Colonic mucosa (tissue), 4 donors: ENCODE measurements around the gene VPS4A. TPM values are rescaled to one million over a fixed set of nuclear protein-coding genes. Genes with fewer than 3 reads are reported as not detected.

Experiments used
- DNase-seq: peaks from one replicate; pipeline ENCODE4 v3.0.0-alpha.2; 2020
- H3K27ac ChIP-seq: fragments of 200-600 bp; one replicate; pipeline ENCODE4 v1.8.0; 2021
- H3K27me3 ChIP-seq: fragments of 200-600 bp; one replicate; pipeline ENCODE4 v1.8.0; 2021
- H3K36me3 ChIP-seq: fragments of 200-600 bp; one replicate; pipeline ENCODE4 v1.8.0; 2021
- H3K4me1 ChIP-seq: fragments of 200-600 bp; one replicate; pipeline ENCODE4 v1.8.0; 2021; ENCODE audit warnings: mild to moderate bottlenecking
- H3K4me3 ChIP-seq: fragments of 200-600 bp; one replicate; pipeline ENCODE4 v1.8.0; 2021
- H3K9ac ChIP-seq, 2 donors: one replicate each; pipeline ENCODE4 v1.7.0; 2013; ENCODE audit warnings: control low read depth in 2 of 2, low read depth in 2 of 2, low read length in 2 of 2
- H3K9me3 ChIP-seq: fragments of 200-600 bp; one replicate; pipeline ENCODE4 v1.8.0; 2021
- intact Hi-C: fragments of 100-400 bp; cut with DNase I; formaldehyde crosslinking; loops from one replicate; pipeline ENCODE4 v1.14.1; 2022
- total RNA-seq, 2 donors: library from RNA; stranded (reverse); fragmentation: NEBNext Ultra II Directional in 1 of 2; extraction: Animal tissue kit (Norgen Biotek cat#: 25700) in 1 of 2; gene quantifications; one replicate each; pipeline ENCODE4 v1.2.1, GENCODE V29; 2021
- TF ChIP-seq, protein P1 (sequence below): fragments of 200-600 bp; IDR thresholded peaks from one replicate; pipeline ENCODE4 v1.8.0; 2022; ENCODE audit warnings: antibody characterized with exemption, mild to moderate bottlenecking
- donor health status: healthy.
- donor health status: DM: no; HTN: no; CAD: no.
- donor health status: DM: no; HTN: no; CAD: no.

The VPS4A gene
- total RNA-seq, 2 donors from 2014 or later, result 32.0 to 33.6 TPM

GRCh38 chr16:69373019-69373418 lies 61.9 kb downstream of the VPS4A start:
- no peak overlapping the region for H3K9ac ChIP-seq
- peak overlapping the region; percentile 69 for H3K27ac ChIP-seq
- H3K9me3 ChIP-seq, result no peaks in the 10 kb centered on the region
- no peaks in the 10 kb centered on the region for H3K4me1 ChIP-seq
- intact Hi-C loops, result loop anchor here (10.0 kb wide), 1 partner anchor 58 kb away; the partner anchor contains the start of gene VPS4A
- H3K4me3 ChIP-seq, result no peak overlapping the region
- TF ChIP-seq, protein P1, sequence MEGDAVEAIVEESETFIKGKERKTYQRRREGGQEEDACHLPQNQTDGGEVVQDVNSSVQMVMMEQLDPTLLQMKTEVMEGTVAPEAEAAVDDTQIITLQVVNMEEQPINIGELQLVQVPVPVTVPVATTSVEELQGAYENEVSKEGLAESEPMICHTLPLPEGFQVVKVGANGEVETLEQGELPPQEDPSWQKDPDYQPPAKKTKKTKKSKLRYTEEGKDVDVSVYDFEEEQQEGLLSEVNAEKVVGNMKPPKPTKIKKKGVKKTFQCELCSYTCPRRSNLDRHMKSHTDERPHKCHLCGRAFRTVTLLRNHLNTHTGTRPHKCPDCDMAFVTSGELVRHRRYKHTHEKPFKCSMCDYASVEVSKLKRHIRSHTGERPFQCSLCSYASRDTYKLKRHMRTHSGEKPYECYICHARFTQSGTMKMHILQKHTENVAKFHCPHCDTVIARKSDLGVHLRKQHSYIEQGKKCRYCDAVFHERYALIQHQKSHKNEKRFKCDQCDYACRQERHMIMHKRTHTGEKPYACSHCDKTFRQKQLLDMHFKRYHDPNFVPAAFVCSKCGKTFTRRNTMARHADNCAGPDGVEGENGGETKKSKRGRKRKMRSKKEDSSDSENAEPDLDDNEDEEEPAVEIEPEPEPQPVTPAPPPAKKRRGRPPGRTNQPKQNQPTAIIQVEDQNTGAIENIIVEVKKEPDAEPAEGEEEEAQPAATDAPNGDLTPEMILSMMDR, result no peak
- H3K36me3 ChIP-seq, result peaks cover 5% of the 10 kb centered on the region
- H3K27me3 ChIP-seq, result no peaks in the 10 kb centered on the region
- peak; percentile 60 for DNase-seq

Other genes starting within 250 kb of the VPS4A start
- 10 to 100 TPM in 1 of 2 donors, 1 to 10 TPM in 1; 5.1 to 19.9 TPM for gene HAS3, start 205.7 kb upstream of the VPS4A start, total RNA-seq
- gene CHTF8, start 178.8 kb upstream of the VPS4A start, total RNA-seq, result 100 to 1,000 TPM in 1 of 2 donors, 10 to 100 TPM in 1; 82.9 to 143 TPM
- 10 to 100 TPM; 19.2 to 32.9 TPM for gene UTP4, start 178.7 kb upstream of the VPS4A start, total RNA-seq
- gene SNTB2, start 124.2 kb upstream of the VPS4A start, total RNA-seq, result 10 to 100 TPM; 34.5 to 34.8 TPM
- 10 to 100 TPM; 13.2 to 35.1 TPM for gene PDF, start 19.2 kb downstream of the VPS4A start, total RNA-seq
- gene COG8, start 28.2 kb downstream of the VPS4A start, total RNA-seq, result 10 to 100 TPM; 28.4 to 44.5 TPM
- 10 to 100 TPM; 22.0 to 23.7 TPM for gene NIP7, start 28.4 kb downstream of the VPS4A start, total RNA-seq
- gene TMED6, start 40.4 kb downstream of the VPS4A start, total RNA-seq, result 1 to 10 TPM; 3.6 to 6.0 TPM
- 10 to 100 TPM; 31.2 to 38.5 TPM for gene TERF2, start 74.7 kb downstream of the VPS4A start, total RNA-seq
- 100 to 1,000 TPM; 166 to 220 TPM for gene CYB5B, start 113.3 kb downstream of the VPS4A start, total RNA-seq